ENCODE results near the gene ZSWIM3. TPM values are rescaled to one million over a fixed set of nuclear protein-coding genes. Genes with fewer than 3 reads are reported as not detected.
A peak's percentile ranks its signal among the peaks of the same experiment; 100 is the strongest.

ZSWIM3 gene
- total and polyA plus RNA-seq, 2 of the 13 experiments (the other 11 are each of a cell fraction or from before 2014, with no cell fraction given), result 5.2 to 5.8 TPM

GRCh38 chr20:45863543-45864470, 6.4 kb downstream of the ZSWIM3 start (continued):
- TF ChIP-seq, protein P1, sequence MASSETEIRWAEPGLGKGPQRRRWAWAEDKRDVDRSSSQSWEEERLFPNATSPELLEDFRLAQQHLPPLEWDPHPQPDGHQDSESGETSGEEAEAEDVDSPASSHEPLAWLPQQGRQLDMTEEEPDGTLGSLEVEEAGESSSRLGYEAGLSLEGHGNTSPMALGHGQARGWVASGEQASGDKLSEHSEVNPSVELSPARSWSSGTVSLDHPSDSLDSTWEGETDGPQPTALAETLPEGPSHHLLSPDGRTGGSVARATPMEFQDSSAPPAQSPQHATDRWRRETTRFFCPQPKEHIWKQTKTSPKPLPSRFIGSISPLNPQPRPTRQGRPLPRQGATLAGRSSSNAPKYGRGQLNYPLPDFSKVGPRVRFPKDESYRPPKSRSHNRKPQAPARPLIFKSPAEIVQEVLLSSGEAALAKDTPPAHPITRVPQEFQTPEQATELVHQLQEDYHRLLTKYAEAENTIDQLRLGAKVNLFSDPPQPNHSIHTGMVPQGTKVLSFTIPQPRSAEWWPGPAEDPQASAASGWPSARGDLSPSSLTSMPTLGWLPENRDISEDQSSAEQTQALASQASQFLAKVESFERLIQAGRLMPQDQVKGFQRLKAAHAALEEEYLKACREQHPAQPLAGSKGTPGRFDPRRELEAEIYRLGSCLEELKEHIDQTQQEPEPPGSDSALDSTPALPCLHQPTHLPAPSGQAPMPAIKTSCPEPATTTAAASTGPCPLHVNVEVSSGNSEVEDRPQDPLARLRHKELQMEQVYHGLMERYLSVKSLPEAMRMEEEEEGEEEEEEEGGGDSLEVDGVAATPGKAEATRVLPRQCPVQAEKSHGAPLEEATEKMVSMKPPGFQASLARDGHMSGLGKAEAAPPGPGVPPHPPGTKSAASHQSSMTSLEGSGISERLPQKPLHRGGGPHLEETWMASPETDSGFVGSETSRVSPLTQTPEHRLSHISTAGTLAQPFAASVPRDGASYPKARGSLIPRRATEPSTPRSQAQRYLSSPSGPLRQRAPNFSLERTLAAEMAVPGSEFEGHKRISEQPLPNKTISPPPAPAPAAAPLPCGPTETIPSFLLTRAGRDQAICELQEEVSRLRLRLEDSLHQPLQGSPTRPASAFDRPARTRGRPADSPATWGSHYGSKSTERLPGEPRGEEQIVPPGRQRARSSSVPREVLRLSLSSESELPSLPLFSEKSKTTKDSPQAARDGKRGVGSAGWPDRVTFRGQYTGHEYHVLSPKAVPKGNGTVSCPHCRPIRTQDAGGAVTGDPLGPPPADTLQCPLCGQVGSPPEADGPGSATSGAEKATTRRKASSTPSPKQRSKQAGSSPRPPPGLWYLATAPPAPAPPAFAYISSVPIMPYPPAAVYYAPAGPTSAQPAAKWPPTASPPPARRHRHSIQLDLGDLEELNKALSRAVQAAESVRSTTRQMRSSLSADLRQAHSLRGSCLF (CRISPR knock-in tag; IDR thresholded peaks at IDR 0.05; ENCODE audit: borderline replicate concordance), result no peak
- TF ChIP-seq PPARG (CRISPR knock-in tag; conservative IDR thresholded peaks at IDR 0.05), result peak; percentile 54; the same call in 1 of the 2 replicates
- peak; percentile 33; the same call in 1 of the 2 replicates for TF ChIP-seq FOSL2 (CRISPR knock-in tag; IDR thresholded peaks at IDR 0.05)
- no peak for TF ChIP-seq BORCS8-MEF2B (CRISPR knock-in tag; IDR thresholded peaks at IDR 0.05)
- TF ChIP-seq ZSCAN5A (CRISPR knock-in tag; IDR thresholded peaks at IDR 0.05; ENCODE audit: borderline replicate concordance), result no peak
- TF ChIP-seq TCF12 (IDR thresholded peaks at IDR 0.05), result no peak
- TF ChIP-seq TCF12 (CRISPR knock-in tag; IDR thresholded peaks at IDR 0.05), result peak; percentile 57; the same call in 1 of the 2 replicates
- no peak for TF ChIP-seq ZBTB21 (CRISPR knock-in tag; IDR thresholded peaks at IDR 0.05)
- TF ChIP-seq ZNF343 (CRISPR knock-in tag; IDR thresholded peaks at IDR 0.05), result no peak
- no peak for TF ChIP-seq ZNF337 (CRISPR knock-in tag; IDR thresholded peaks at IDR 0.05; ENCODE audit: borderline replicate concordance, low read depth)
- no peak; the same call in 1 of the 2 replicates for TF ChIP-seq CTCF (CRISPR knock-in tag; IDR thresholded peaks at IDR 0.05)
- TF ChIP-seq, protein P2, sequence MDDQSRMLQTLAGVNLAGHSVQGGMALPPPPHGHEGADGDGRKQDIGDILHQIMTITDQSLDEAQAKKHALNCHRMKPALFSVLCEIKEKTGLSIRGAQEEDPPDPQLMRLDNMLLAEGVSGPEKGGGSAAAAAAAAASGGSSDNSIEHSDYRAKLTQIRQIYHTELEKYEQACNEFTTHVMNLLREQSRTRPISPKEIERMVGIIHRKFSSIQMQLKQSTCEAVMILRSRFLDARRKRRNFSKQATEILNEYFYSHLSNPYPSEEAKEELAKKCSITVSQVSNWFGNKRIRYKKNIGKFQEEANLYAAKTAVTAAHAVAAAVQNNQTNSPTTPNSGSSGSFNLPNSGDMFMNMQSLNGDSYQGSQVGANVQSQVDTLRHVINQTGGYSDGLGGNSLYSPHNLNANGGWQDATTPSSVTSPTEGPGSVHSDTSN (CRISPR knock-in tag; IDR thresholded peaks at IDR 0.05; ENCODE audit: borderline replicate concordance), result no peak
- no peak for TF ChIP-seq DNMT3B (CRISPR knock-in tag; conservative IDR thresholded peaks at IDR 0.05)
- no peak for TF ChIP-seq ZNF253 (CRISPR knock-in tag; IDR thresholded peaks at IDR 0.05; ENCODE audit: borderline replicate concordance)
- peak; percentile 61 for TF ChIP-seq RARA (CRISPR knock-in tag; IDR thresholded peaks at IDR 0.05)
- TF ChIP-seq, protein P3, sequence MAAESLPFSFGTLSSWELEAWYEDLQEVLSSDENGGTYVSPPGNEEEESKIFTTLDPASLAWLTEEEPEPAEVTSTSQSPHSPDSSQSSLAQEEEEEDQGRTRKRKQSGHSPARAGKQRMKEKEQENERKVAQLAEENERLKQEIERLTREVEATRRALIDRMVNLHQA (CRISPR knock-in tag; IDR thresholded peaks at IDR 0.05), result no peak
- TF ChIP-seq MIXL1 (CRISPR knock-in tag; IDR thresholded peaks at IDR 0.05), result peak; percentile 95
- TF ChIP-seq PAF1 (CRISPR knock-in tag; IDR thresholded peaks at IDR 0.05), result no peak
- TF ChIP-seq CBX2 (IDR thresholded peaks at IDR 0.05; ENCODE audit: low read depth, low read length), result no peak
- no peak for TF ChIP-seq CBX2 (CRISPR knock-in tag; IDR thresholded peaks at IDR 0.05; ENCODE audit: low read depth)

Measured in HepG2 (cell line).